Fibroblast of villous mesenchyme (primary cell): ENCODE data around the gene SLC10A3. TPM values are rescaled to one million over a fixed set of nuclear protein-coding genes. Genes with fewer than 3 reads are reported as not detected.
A peak's percentile ranks its signal among the peaks of the same experiment; 100 is the strongest.

Experiments
- DNase-seq: peaks from one replicate; pipeline ENCODE4 v3.0.0-alpha.2; 2010; ENCODE audit warnings: low read depth
- H3K4me3 ChIP-seq: 2 replicates; pipeline ENCODE4 v1.5.1; 2011; ENCODE audit warnings: low read depth, mild to moderate bottlenecking, low read length
- small RNA-seq: library from RNA; depleted of rRNA; stranded (forward); fragments of <200 nt; gene quantifications from one replicate; pipeline ENCODE3, GENCODE V24; 2012
- total RNA-seq: library from RNA; depleted of rRNA; stranded (reverse); fragments of >200 nt; gene quantifications from 2 replicates; pipeline ENCODE4 v1.2.3, GENCODE V29; 2012
- TF ChIP-seq, protein P1 (sequence below): IDR thresholded peaks from 2 replicates; pipeline ENCODE4 v1.5.1; 2012; ENCODE audit warnings: low read depth, mild to moderate bottlenecking, low read length; ENCODE audit not compliant: insufficient read depth

SLC10A3 gene
- total RNA-seq, 1 donor: 31.5 TPM

DNA sequence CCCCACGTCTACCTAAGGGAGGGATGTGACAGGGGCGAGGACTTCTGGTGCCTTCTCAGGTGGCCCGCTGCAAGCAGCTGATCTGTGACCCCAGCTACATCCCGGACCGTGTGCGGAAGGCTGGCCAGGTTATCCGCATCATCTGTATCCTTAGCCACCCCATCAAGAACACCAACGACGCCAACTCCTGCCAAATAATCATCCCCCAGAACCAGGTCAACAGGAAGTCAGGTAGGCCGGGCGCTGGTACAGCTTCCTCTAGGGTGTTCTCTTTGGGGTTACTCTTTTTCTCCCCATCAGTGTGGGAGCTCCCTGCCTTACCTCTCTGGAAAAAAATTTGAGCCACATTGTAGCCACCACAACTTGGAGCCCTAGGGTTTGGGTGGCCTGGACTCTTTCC lies 48.9 kb downstream of the SLC10A3 start:
- DNase-seq: no peak
- TF ChIP-seq, protein P1, sequence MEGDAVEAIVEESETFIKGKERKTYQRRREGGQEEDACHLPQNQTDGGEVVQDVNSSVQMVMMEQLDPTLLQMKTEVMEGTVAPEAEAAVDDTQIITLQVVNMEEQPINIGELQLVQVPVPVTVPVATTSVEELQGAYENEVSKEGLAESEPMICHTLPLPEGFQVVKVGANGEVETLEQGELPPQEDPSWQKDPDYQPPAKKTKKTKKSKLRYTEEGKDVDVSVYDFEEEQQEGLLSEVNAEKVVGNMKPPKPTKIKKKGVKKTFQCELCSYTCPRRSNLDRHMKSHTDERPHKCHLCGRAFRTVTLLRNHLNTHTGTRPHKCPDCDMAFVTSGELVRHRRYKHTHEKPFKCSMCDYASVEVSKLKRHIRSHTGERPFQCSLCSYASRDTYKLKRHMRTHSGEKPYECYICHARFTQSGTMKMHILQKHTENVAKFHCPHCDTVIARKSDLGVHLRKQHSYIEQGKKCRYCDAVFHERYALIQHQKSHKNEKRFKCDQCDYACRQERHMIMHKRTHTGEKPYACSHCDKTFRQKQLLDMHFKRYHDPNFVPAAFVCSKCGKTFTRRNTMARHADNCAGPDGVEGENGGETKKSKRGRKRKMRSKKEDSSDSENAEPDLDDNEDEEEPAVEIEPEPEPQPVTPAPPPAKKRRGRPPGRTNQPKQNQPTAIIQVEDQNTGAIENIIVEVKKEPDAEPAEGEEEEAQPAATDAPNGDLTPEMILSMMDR: no peak
- no peak overlapping the region for H3K4me3 ChIP-seq

- TF ChIP-seq, protein P1: no peak
- no peak overlapping the region for H3K4me3 ChIP-seq
- no peak for DNase-seq
Observed at GRCh38 chrX:154440623-154441357, 49.6 kb downstream of the SLC10A3 start.

DNA sequence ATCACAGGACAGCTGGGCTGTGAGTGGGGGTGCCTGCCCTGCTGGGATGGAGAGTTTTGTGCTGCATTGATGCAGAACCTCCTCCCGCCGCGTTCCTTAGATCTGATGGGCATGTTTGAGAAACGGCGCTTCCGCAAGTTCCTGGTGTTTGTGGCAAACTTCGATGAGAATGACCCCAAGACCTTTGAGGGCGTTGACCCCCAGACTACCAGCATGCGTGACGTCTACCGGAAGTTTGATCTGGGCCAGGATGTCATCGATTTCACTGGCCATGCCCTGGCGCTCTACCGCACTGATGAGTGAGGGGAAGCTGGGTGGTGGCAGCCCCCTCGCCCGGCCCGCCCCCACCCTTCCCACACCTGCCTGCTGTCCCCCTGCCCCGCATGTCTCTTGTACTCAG lies 50.6 kb downstream of the SLC10A3 start:
- no peak for DNase-seq
- H3K4me3 ChIP-seq: no peak overlapping the region
- TF ChIP-seq, protein P1: no peak

DNA sequence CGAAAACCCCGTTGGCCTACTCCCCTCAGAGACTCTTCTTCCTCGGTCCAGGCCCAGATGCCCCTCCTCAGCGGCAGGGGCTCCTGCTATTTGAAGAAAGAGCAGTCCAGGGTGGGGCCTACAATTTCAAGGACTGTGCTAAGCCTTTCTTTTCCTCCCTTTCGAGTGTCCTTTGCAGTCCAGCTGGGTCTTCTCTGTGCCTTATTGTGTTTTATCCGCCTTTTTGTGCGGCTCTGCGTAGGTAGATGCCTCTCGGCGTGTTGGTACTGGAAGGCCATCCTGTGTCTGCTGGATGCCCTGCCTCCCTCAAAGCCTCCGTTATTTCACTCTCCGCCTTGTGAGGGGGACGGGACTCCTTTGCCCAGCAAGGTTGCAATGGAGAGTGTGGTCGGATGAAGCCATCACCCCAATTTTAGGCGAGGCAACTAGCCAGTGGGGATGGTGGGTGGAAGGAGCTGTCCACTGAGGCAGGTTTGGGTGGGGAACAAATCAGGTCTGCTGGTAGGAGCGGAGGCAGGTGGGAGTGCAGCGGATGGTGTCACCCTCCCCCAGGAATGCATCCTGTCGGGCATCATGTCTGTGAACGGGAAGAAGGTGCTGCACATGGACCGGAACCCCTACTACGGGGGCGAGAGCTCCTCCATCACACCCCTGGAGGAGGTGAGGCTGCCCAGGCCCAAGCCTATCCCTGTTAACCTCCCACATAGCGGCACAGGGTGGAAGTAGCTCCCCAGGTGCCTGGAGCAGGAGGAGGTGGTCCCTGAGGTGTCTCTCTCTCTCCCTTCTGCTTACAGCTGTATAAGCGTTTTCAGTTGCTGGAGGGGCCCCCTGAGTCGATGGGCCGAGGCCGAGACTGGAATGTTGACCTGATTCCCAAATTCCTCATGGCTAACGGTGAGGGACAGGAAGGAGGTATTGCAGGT lies 52.2 kb downstream of the SLC10A3 start:
- TF ChIP-seq, protein P1: no peak
- peak overlapping the region; percentile 72 for H3K4me3 ChIP-seq
- peak; percentile 3 for DNase-seq

Small RNA genes lying within 50 kb of the gene (small RNA-seq; reads per million reads assigned to genes)
- gene MIR6858 (not detected), gene RN7SL697P (not detected)

Other genes with a start within 250 kb of the SLC10A3 start
- gene OPN1MW3, start 233.0 kb downstream of the SLC10A3 start, total RNA-seq: not detected in 2 replicates
- not detected in 2 replicates for gene TEX28, start 195.5 kb downstream of the SLC10A3 start, total RNA-seq
- not detected in 2 replicates for gene TKTL1, start 194.8 kb downstream of the SLC10A3 start, total RNA-seq
- 3,767 and 4,290 TPM in 2 replicates for gene FLNA, start 116.0 kb downstream of the SLC10A3 start, total RNA-seq
- gene EMD, start 111.3 kb downstream of the SLC10A3 start, total RNA-seq: 34.5 and 35.1 TPM in 2 replicates
- gene RPL10, start 92.3 kb downstream of the SLC10A3 start, total RNA-seq: 1,310 and 1,322 TPM in 2 replicates
- 45.4 and 53.5 TPM in 2 replicates for gene DNASE1L1, start 81.4 kb downstream of the SLC10A3 start, total RNA-seq
- 15.5 and 17.4 TPM in 2 replicates for gene TAFAZZIN, start 79.1 kb downstream of the SLC10A3 start, total RNA-seq
- 72.5 and 91.8 TPM in 2 replicates for gene ATP6AP1, start 62.0 kb downstream of the SLC10A3 start, total RNA-seq
- 81.8 and 106 TPM in 2 replicates for gene GDI1, start 53.5 kb downstream of the SLC10A3 start, total RNA-seq
- gene FAM50A, start 46.5 kb downstream of the SLC10A3 start, total RNA-seq: 44.9 and 54.4 TPM in 2 replicates
- 16.8 and 26.8 TPM in 2 replicates for gene PLXNA3, start 32.3 kb downstream of the SLC10A3 start, total RNA-seq
- 12.6 and 15.5 TPM in 2 replicates for gene LAGE3, start 11.3 kb downstream of the SLC10A3 start, total RNA-seq
- gene UBL4A, start 4.0 kb downstream of the SLC10A3 start, total RNA-seq: 31.9 and 32.0 TPM in 2 replicates
- gene FAM3A, start 25.6 kb upstream of the SLC10A3 start, total RNA-seq: 23.5 and 24.6 TPM in 2 replicates
- 95.7 and 128 TPM in 2 replicates for gene G6PD, start 56.2 kb upstream of the SLC10A3 start, total RNA-seq
- gene IKBKG, start 57.0 kb upstream of the SLC10A3 start, total RNA-seq: 13.0 and 19.3 TPM in 2 replicates
- gene CTAG1A, start 94.5 kb upstream of the SLC10A3 start, total RNA-seq: not detected in 2 replicates
- gene CTAG1B, start 128.7 kb upstream of the SLC10A3 start, total RNA-seq: not detected in 2 replicates
- not detected in 2 replicates for gene CTAG2, start 162.9 kb upstream of the SLC10A3 start, total RNA-seq